PC-3 (cell line): ENCODE data around the gene LSP1.

ENCODE experiments used
- CTCF ChIP-seq: fragments of 300-600 bp; sonication (generic); conservative IDR thresholded peaks from 2 replicates; pipeline ENCODE4 v1.5.1; 2017; ENCODE audit warnings: antibody characterized with exemption, low read depth, mild to moderate bottlenecking, low read length
- EZH2 ChIP-seq: fragments of 300-600 bp; sonication (generic); IDR thresholded peaks from one replicate; pipeline ENCODE4 v1.6.1; 2017; ENCODE audit warnings: antibody characterized with exemption, mild to moderate bottlenecking, low read length; ENCODE audit not compliant: unreplicated experiment

GRCh38 chr11:1916986-1917522 is 64.2 kb downstream of the LSP1 start:
- TF ChIP-seq CTCF = no peak
- TF ChIP-seq EZH2 = no peak
